NCI-H524 (cell line): ENCODE measurements around the gene XKRX.

Experiments
- DNase-seq, 2 experiments: peaks; one replicate each; lab custom pipeline; 2025; lab: John Stamatoyannopoulos, UW

XKRX gene

GRCh38 chrX:100895365-100896075, 33.2 kb downstream of the XKRX start:
- peak; percentile 21 to 50 for DNase-seq

- no peak for DNase-seq
These were observed 45.1 kb downstream of the XKRX start for GRCh38 chrX:100883654-100884053.

- no peak for DNase-seq
These were observed 48.3 kb downstream of the XKRX start for GRCh38 chrX:100880368-100880767.

- DNase-seq = peak in 1 of 2 experiments; percentile 15
These were observed 54.4 kb downstream of the XKRX start, which contains the start of gene NOX1 for GRCh38 chrX:100874325-100874724. TSS of gene NOX1 (minus strand) at chrX:100874359. CDS start at chrX:100874139, 220 bp downstream.

GRCh38 chrX:100871594-100872560, 56.8 kb downstream of the XKRX start:
- no peak for DNase-seq

GRCh38 chrX:100870527-100870926, 58.2 kb downstream of the XKRX start:
- DNase-seq = no peak

GRCh38 chrX:100868273-100868672, 60.4 kb downstream of the XKRX start:
- no peak for DNase-seq

- no peak for DNase-seq
These were observed 63.9 kb downstream of the XKRX start for GRCh38 chrX:100864657-100865391.
